HepG2 (cell line): ENCODE measurements around the gene SLC1A5. TPM values are rescaled to one million over a fixed set of nuclear protein-coding genes. Genes with fewer than 3 reads are reported as not detected.

ENCODE experiments used
- ARNT ChIP-seq: fragments of 450-650 bp; IDR thresholded peaks from 2 replicates; pipeline ENCODE4 v1.6.1; 2017
- CCAR2 ChIP-seq: fragments of 200-400 bp; formaldehyde crosslinking; optimal IDR thresholded peaks from 2 replicates; pipeline ENCODE3; 2018; ENCODE audit warnings: low read depth, mild to moderate bottlenecking, low read length, moderate library complexity
- FIP1L1 ChIP-seq: fragments of 200-400 bp; formaldehyde crosslinking; IDR thresholded peaks from 2 replicates; pipeline ENCODE4 v1.6.1; 2018; ENCODE audit warnings: low read depth, mild to moderate bottlenecking, low read length, moderate library complexity, borderline replicate concordance; ENCODE audit not compliant: insufficient read depth
- KLF12 ChIP-seq: sonication (generic); formaldehyde crosslinking; IDR thresholded peaks from 2 replicates; pipeline ENCODE4 v1.4.0; 2020; ENCODE audit warnings: missing genetic modification reagents, borderline replicate concordance
- KLF15 ChIP-seq: sonication (generic); formaldehyde crosslinking; IDR thresholded peaks from 2 replicates; pipeline ENCODE4 v1.8.1; 2023; ENCODE audit warnings: borderline replicate concordance, mild to moderate bottlenecking, inconsistent platforms, missing genetic modification reagents, mixed read lengths
- NCOA2 ChIP-seq: sonication (generic); formaldehyde crosslinking; IDR thresholded peaks from 2 replicates; pipeline ENCODE4 v1.8.0; 2022; ENCODE audit warnings: inconsistent platforms
- NFE2 ChIP-seq: sonication (generic); formaldehyde crosslinking; IDR thresholded peaks from 2 replicates; pipeline ENCODE4 v1.4.0; 2020; ENCODE audit warnings: missing genetic modification reagents
- PCBP2 ChIP-seq: fragments of 200-400 bp; formaldehyde crosslinking; optimal IDR thresholded peaks from 2 replicates; pipeline ENCODE3; 2018; ENCODE audit warnings: low read length, low read depth; ENCODE audit not compliant: poor library complexity, severe bottlenecking
- SRF ChIP-seq: IDR thresholded peaks from 2 replicates; pipeline ENCODE4 v1.6.1; 2011; ENCODE audit warnings: mild to moderate bottlenecking, low read depth, low read length, moderate library complexity
- TCF12 ChIP-seq, 2 experiments: fragments of 450-650 bp in 1 of 2; sonication (generic) in 1 of 2; formaldehyde crosslinking in 1 of 2; IDR thresholded peaks; 2 replicates each; pipeline versions ENCODE4 v1.6.1 to v1.8.0; 2017 to 2022; ENCODE audit warnings: antibody characterized with exemption in 1 of 2, mild to moderate bottlenecking in 1 of 2, missing genetic modification reagents in 1 of 2, moderate library complexity in 1 of 2
- THYN1 ChIP-seq: sonication (generic); formaldehyde crosslinking; IDR thresholded peaks from 2 replicates; pipeline ENCODE4 v1.8.1; 2023; ENCODE audit warnings: low read depth, mild to moderate bottlenecking, moderate library complexity, missing genetic modification reagents, borderline replicate concordance
- U2AF2 ChIP-seq: fragments of 200-400 bp; formaldehyde crosslinking; IDR thresholded peaks from 2 replicates; pipeline ENCODE4 v1.6.1; 2017; ENCODE audit warnings: low read depth, mild to moderate bottlenecking, low read length
- ZBTB44 ChIP-seq: sonication (generic); formaldehyde crosslinking; IDR thresholded peaks from 2 replicates; pipeline ENCODE4 v1.4.0; 2020; ENCODE audit warnings: missing genetic modification reagents
- ZBTB7A ChIP-seq: sonication (generic); formaldehyde crosslinking; IDR thresholded peaks from 2 replicates; pipeline ENCODE4 v1.8.0; 2022; ENCODE audit warnings: mild to moderate bottlenecking, missing genetic modification reagents
- ZFP90 ChIP-seq: sonication (generic); formaldehyde crosslinking; IDR thresholded peaks from 2 replicates; pipeline ENCODE4 v1.8.0; 2022; ENCODE audit warnings: missing genetic modification reagents, mild to moderate bottlenecking, inconsistent platforms, borderline replicate concordance
- ZFX ChIP-seq: sonication (generic); formaldehyde crosslinking; IDR thresholded peaks from 2 replicates; pipeline ENCODE4 v1.4.0; 2020; ENCODE audit warnings: mild to moderate bottlenecking, low read depth, missing genetic modification reagents, moderate library complexity
- ZNF101 ChIP-seq: sonication (generic); formaldehyde crosslinking; IDR thresholded peaks from 2 replicates; pipeline ENCODE4 v1.4.0; 2020; ENCODE audit warnings: mild to moderate bottlenecking, low read depth, missing genetic modification reagents, borderline replicate concordance
- ZNF230 ChIP-seq: sonication (generic); formaldehyde crosslinking; IDR thresholded peaks from 2 replicates; pipeline ENCODE4 v1.4.0; 2020; ENCODE audit warnings: mild to moderate bottlenecking, missing genetic modification reagents
- ZNF251 ChIP-seq: sonication (generic); formaldehyde crosslinking; IDR thresholded peaks from 2 replicates; pipeline ENCODE4 v1.9.0; 2021; ENCODE audit warnings: mild to moderate bottlenecking, missing genetic modification reagents
- ZNF512B ChIP-seq: sonication (generic); formaldehyde crosslinking; IDR thresholded peaks from 2 replicates; pipeline ENCODE4 v1.5.1; 2020; ENCODE audit warnings: missing genetic modification reagents, mild to moderate bottlenecking, borderline replicate concordance
- ZNF557 ChIP-seq: sonication (generic); formaldehyde crosslinking; IDR thresholded peaks from 2 replicates; pipeline ENCODE4 v1.4.0; 2020; ENCODE audit warnings: missing genetic modification reagents
- polyA plus RNA-seq, 8 experiments: library from polyadenylated mRNA; depleted of rRNA in 3 of 8; stranded (reverse) in 7 of 8; unstranded in 1 of 8; fragments of >200 nt; fragmentation: Illumina TruSeq in 4 of 8; extraction: Trizol in 4 of 8; gene quantifications; 2 replicates each; pipeline versions ENCODE4 v1.2.1 to v1.2.3, GENCODE V29; 2011 to 2016; ENCODE audit warnings: low read depth in 4 of 8, missing spikeins in 1 of 8, mixed read lengths in 1 of 8; ENCODE audit not compliant: insufficient read depth in 1 of 8
- total RNA-seq, 5 experiments: library from RNA; depleted of rRNA; stranded (reverse); fragments of >200 nt; fragmentation: Illumina TruSeq; extraction: Trizol; gene quantifications; 2 replicates each; pipeline ENCODE4 v1.2.3, GENCODE V29; 2016; ENCODE audit warnings: low read depth in 1 of 5
- TF ChIP-seq, protein P1 (sequence below): sonication (generic); formaldehyde crosslinking; IDR thresholded peaks from 2 replicates; pipeline ENCODE4 v1.4.0; 2020; ENCODE audit warnings: missing genetic modification reagents, mild to moderate bottlenecking, borderline replicate concordance

The SLC1A5 gene
- total and polyA plus RNA-seq, 2 of the 13 experiments (the other 11 are each of a cell fraction or from before 2014, with no cell fraction given): 120 to 159 TPM

GRCh38 chr19:46788262-46788967, at the start of gene SLC1A5 (continued):
- peak; percentile 79; the same call in 1 of the 2 replicates for TF ChIP-seq ZBTB44
- no peak for TF ChIP-seq CCAR2
- TF ChIP-seq SRF: 0 out of 2 replicates have a peak, but pooled peaks have one; percentile 47
- TF ChIP-seq U2AF2: no peak
- TF ChIP-seq ZNF512B (CRISPR knock-in tag): no peak
- TF ChIP-seq FIP1L1: no peak
- TF ChIP-seq, protein P1, sequence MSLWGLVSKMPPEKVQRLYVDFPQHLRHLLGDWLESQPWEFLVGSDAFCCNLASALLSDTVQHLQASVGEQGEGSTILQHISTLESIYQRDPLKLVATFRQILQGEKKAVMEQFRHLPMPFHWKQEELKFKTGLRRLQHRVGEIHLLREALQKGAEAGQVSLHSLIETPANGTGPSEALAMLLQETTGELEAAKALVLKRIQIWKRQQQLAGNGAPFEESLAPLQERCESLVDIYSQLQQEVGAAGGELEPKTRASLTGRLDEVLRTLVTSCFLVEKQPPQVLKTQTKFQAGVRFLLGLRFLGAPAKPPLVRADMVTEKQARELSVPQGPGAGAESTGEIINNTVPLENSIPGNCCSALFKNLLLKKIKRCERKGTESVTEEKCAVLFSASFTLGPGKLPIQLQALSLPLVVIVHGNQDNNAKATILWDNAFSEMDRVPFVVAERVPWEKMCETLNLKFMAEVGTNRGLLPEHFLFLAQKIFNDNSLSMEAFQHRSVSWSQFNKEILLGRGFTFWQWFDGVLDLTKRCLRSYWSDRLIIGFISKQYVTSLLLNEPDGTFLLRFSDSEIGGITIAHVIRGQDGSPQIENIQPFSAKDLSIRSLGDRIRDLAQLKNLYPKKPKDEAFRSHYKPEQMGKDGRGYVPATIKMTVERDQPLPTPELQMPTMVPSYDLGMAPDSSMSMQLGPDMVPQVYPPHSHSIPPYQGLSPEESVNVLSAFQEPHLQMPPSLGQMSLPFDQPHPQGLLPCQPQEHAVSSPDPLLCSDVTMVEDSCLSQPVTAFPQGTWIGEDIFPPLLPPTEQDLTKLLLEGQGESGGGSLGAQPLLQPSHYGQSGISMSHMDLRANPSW (CRISPR knock-in tag): no peak
- 0 out of 2 replicates have a peak, but pooled peaks have one; percentile 38 for TF ChIP-seq ZNF251 (CRISPR knock-in tag)
- TF ChIP-seq ZNF557 (CRISPR knock-in tag): no peak
- peak; percentile 80; the same call in 1 of the 2 replicates for TF ChIP-seq ZNF230
- no peak for TF ChIP-seq KLF12
- no peak for TF ChIP-seq ZFP90 (CRISPR knock-in tag)
- no peak for TF ChIP-seq THYN1 (CRISPR knock-in tag)
- no peak for TF ChIP-seq ZNF101 (CRISPR knock-in tag)
- TF ChIP-seq TCF12 (IDR thresholded peaks at IDR 0.05): no peak
- no peak for TF ChIP-seq TCF12 (CRISPR knock-in tag; IDR thresholded peaks at IDR 0.05)
- no peak for TF ChIP-seq ZBTB7A (CRISPR knock-in tag)
- TF ChIP-seq KLF15 (CRISPR knock-in tag): no peak
- TF ChIP-seq ZFX: peak; percentile 41; the same call in 1 of the 2 replicates
- no peak for TF ChIP-seq PCBP2
- peak; percentile 62; the same call in 1 of the 2 replicates for TF ChIP-seq NCOA2 (CRISPR knock-in tag)
- no peak for TF ChIP-seq ARNT
- TF ChIP-seq NFE2 (CRISPR knock-in tag): no peak
